Testis (tissue), 3 donors: Measurements from ENCODE around the gene IL1RAPL1. TPM values are rescaled to one million over a fixed set of nuclear protein-coding genes. Genes with fewer than 3 reads are reported as not detected.

Experiments
- DNase-seq: peaks from one replicate; pipeline ENCODE4 v3.0.0-alpha.2; 2019
- H3K27ac ChIP-seq, 2 donors: fragments of 200-600 bp; sonication (generic); one replicate each; pipeline ENCODE4 v1.5.1; 2019
- H3K27me3 ChIP-seq: fragments of 200-600 bp; sonication (generic); one replicate; pipeline ENCODE4 v1.5.1; 2019
- H3K36me3 ChIP-seq: fragments of 200-600 bp; sonication (generic); one replicate; pipeline ENCODE4 v1.5.1; 2017; ENCODE audit warnings: low read depth; ENCODE audit errors: missing control alignments
- H3K4me1 ChIP-seq: fragments of 200-600 bp; sonication (generic); one replicate; pipeline ENCODE4 v1.5.1; 2019
- H3K4me3 ChIP-seq, 2 donors: fragments of 200-600 bp; sonication (generic); one replicate each; pipeline ENCODE4 v1.5.1; 2017 to 2019
- H3K9me3 ChIP-seq: fragments of 200-600 bp; sonication (generic); one replicate; pipeline ENCODE4 v1.5.1; 2017
- CTCF ChIP-seq, 3 experiments: fragments of 450-650 bp in 2 of 3; fragments of 200-600 bp in 1 of 3; sonication (generic) in 1 of 3; IDR thresholded peaks; one replicate each; pipeline ENCODE4 v1.5.1; 2016 to 2019; ENCODE audit warnings: antibody characterized with exemption in 3 of 3, mild to moderate bottlenecking in 2 of 3, moderate library complexity in 1 of 3
- POLR2A ChIP-seq: fragments of 450-650 bp; IDR thresholded peaks from one replicate; pipeline ENCODE4 v1.6.1; 2017; ENCODE audit warnings: antibody characterized with exemption, mild to moderate bottlenecking, moderate library complexity
- WGBS, 2 donors: methylation state at CpG; one replicate each; pipeline ENCODE4 v1.1.5; 2018; 5-methylcytosine and 5-hydroxymethylcytosine counted together
- intact Hi-C: fragments of 100-400 bp; cut with DNase I; formaldehyde crosslinking; loops from one replicate; pipeline ENCODE4 v1.15.1; 2023; ENCODE audit warnings: low total_unique reads
- polyA plus RNA-seq: library from polyadenylated mRNA; stranded (reverse); fragments of 350-450 nt; fragmentation: Illumina TruSeq; extraction: RNeasy Lipid Tissue Mini Kit (QIAGEN cat#74804); gene quantifications from one replicate; pipeline ENCODE4 v1.2.3, GENCODE V29; 2014; ENCODE audit warnings: low read depth, low replicate concordance; ENCODE audit not compliant: insufficient read depth
- total RNA-seq, 2 donors: library from RNA; depleted of rRNA; stranded (reverse); fragments of >200 nt; gene quantifications; one replicate each; pipeline ENCODE4 v1.2.3, GENCODE V29; 2016

Gene IL1RAPL1
- total and polyA plus RNA-seq, 3 donors from 2014 or later, result 0.13 to 0.94 (median 0.93) TPM

GRCh38 chrX:29233592-29234183, 646.4 kb downstream of the IL1RAPL1 start:
- no peak for DNase-seq
- 87 to 90% methylated on average over 7 of the region's 7 CpGs for WGBS, 2 donors

GRCh38 chrX:29237972-29238371, 650.7 kb downstream of the IL1RAPL1 start:
- WGBS, 2 donors, result 78 to 84% methylated on average over 6 of the region's 6 CpGs
- Histone ChIP-seq H3K9me3 (no peaks in the 10 kb centered on the region), H3K36me3 (no peaks in the 10 kb centered on the region), H3K27me3 (no peaks in the 10 kb centered on the region), H3K27ac (no peak overlapping the region), H3K4me3 (no peak overlapping the region), H3K4me1 (no peaks in the 10 kb centered on the region)
- intact Hi-C loops, result no loop called here
- no peak for TF ChIP-seq POLR2A
- TF ChIP-seq CTCF (IDR thresholded peaks at IDR 0.05), result no peak
- DNase-seq, result no peak

More at GRCh38 chrX:29233592-29234183, 646.4 kb downstream of the IL1RAPL1 start:
- no peak overlapping the region for H3K4me3 ChIP-seq
- H3K9me3 ChIP-seq, result no peaks in the 10 kb centered on the region
- no peaks in the 10 kb centered on the region for H3K4me1 ChIP-seq
- H3K27me3 ChIP-seq, result no peaks in the 10 kb centered on the region
- intact Hi-C loops, result no loop called here
- no peak overlapping the region for H3K27ac ChIP-seq
- no peaks in the 10 kb centered on the region for H3K36me3 ChIP-seq
- no peak for TF ChIP-seq POLR2A

GRCh38 chrX:29241809-29242208, 654.6 kb downstream of the IL1RAPL1 start:
- no peaks in the 10 kb centered on the region for H3K9me3 ChIP-seq
- no peaks in the 10 kb centered on the region for H3K27me3 ChIP-seq
- H3K4me1 ChIP-seq, result no peaks in the 10 kb centered on the region
- TF ChIP-seq CTCF (IDR thresholded peaks at IDR 0.05), result no peak
- TF ChIP-seq POLR2A, result no peak
- H3K27ac ChIP-seq, result no peak overlapping the region
- 29 to 55% methylated on average over 2 of the region's 2 CpGs for WGBS, 2 donors
- H3K4me3 ChIP-seq, result no peak overlapping the region
- no peaks in the 10 kb centered on the region for H3K36me3 ChIP-seq
- no peak for DNase-seq
- intact Hi-C loops, result no loop called here

GRCh38 chrX:29242856-29243255, 655.6 kb downstream of the IL1RAPL1 start:
- no peak overlapping the region for H3K4me3 ChIP-seq
- 94 to 95% methylated on average over 4 of the region's 4 CpGs for WGBS, 2 donors
- intact Hi-C loops, result no loop called here
- H3K4me1 ChIP-seq, result no peaks in the 10 kb centered on the region
- H3K27ac ChIP-seq, result no peak overlapping the region
- no peak for DNase-seq
- H3K9me3 ChIP-seq, result no peaks in the 10 kb centered on the region
- no peaks in the 10 kb centered on the region for H3K36me3 ChIP-seq
- TF ChIP-seq CTCF (IDR thresholded peaks at IDR 0.05), result no peak
- no peak for TF ChIP-seq POLR2A
- no peaks in the 10 kb centered on the region for H3K27me3 ChIP-seq

GRCh38 chrX:29243942-29244341, 656.7 kb downstream of the IL1RAPL1 start:
- H3K36me3 ChIP-seq, result no peaks in the 10 kb centered on the region

More at GRCh38 chrX:29243942-29244341, 656.7 kb downstream of the IL1RAPL1 start:
- no peak for DNase-seq
- Histone ChIP-seq H3K4me1 (no peaks in the 10 kb centered on the region), H3K27ac (no peak overlapping the region), H3K9me3 (no peaks in the 10 kb centered on the region), H3K4me3 (no peak overlapping the region), H3K27me3 (no peaks in the 10 kb centered on the region)
- intact Hi-C loops, result no loop called here
- WGBS, 2 donors, result 91 to 95% methylated on average over 2 of the region's 2 CpGs
- TF ChIP-seq CTCF (IDR thresholded peaks at IDR 0.05) (no peak), POLR2A (no peak)
